HG02870 (cell line): ENCODE results near the gene PTPN5.

Source experiments
- ATAC-seq: cut with Tn5 transposase; IDR thresholded peaks from one replicate; pipeline ENCODE4 v1.9.1; 2021; ENCODE audit warnings: mild to moderate bottlenecking, moderate library complexity; ENCODE audit not compliant: unreplicated experiment

The PTPN5 gene

GRCh38 chr11:18743365-18743764 lies 48.2 kb downstream of the PTPN5 start:
- no peak for ATAC-seq

DNA sequence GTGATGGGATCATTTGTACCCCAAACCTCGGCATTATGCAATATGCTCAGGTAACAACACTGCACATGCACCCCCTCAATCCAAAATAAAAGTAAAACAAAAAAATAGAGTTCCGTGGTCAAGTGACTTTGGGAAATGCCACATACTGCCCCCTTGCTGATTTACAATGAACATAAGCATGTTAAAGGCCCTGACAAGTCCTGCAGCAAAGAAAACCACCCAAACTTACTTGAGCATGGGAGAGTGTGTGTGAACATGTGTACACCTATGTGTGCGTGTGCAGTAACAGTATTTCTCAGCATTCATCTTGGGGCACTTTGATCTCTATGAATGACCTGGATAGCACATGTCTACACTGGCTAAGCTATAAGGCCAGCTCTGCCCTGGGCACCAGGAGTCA lies 49.8 kb downstream of the PTPN5 start:
- ATAC-seq: no peak

DNA sequence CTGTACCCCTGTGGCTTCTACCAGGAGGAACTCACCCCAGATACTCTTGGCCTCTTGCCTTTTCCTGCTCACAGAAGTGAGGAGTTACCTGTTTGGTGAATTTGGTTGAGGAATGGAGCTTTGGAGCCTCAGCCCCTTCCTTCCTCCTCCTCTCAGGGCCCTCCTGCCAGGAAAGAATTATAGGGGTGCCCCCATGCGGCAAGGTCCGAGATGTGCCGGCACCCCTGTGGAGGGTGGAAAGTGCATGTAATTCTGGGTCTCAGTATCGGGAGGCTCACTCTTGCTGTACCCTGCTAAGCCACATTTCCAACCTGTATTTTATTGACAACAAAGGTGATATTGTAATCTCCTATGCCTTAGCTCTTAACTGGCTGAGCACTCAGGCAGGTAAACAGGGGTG lies 51.9 kb downstream of the PTPN5 start:
- ATAC-seq: no peak

DNA sequence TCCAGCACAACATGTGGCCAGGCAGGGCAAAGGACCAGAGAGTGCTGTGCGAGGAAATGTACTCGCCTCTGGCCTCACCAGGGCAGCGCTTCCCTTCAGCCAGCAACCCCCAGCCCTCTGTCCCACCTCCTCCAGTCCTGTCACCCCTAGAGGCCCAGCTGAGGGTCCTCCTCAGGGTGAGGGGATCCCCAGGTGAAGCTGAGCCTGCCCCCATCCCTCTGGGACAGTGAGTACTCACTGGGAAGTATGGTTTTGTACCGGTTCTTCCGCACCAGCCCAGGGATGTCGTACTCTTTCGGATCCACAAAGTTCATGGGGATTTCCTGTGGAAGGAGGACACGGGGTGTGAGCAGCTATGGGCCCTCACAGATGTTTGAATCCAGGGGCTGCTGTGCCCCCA lies 54.0 kb downstream of the PTPN5 start:
- no peak for ATAC-seq

DNA sequence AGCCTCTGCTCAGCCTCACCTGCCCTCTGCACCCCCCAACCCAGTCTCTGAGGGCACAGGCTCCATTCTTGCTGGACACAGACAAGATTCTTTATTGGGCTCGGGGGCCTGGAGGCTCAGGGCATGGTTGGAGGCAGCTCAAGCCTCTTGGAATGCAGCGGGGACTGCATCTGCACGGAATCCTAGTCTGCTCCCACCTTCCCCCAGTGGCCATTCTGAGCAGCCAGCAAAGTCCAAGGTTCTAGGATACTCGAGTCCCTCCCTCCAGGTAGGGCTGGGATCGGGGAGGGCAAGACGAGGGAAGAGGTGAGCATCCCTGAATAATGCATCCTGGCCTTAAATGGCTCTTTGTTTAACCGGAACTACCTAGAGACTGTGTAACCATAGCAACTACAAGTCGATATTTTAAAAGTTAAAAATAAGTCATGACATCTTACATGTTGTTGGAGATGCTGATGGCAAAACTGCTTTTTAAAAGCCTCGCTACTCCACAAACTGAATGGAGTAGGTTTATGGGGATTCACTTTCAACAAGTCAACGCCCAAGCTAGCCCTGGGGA lies 54.9 kb downstream of the PTPN5 start:
- no peak for ATAC-seq

- no peak for ATAC-seq
These were observed 58.4 kb downstream of the PTPN5 start for GRCh38 chr11:18733202-18733601.

DNA sequence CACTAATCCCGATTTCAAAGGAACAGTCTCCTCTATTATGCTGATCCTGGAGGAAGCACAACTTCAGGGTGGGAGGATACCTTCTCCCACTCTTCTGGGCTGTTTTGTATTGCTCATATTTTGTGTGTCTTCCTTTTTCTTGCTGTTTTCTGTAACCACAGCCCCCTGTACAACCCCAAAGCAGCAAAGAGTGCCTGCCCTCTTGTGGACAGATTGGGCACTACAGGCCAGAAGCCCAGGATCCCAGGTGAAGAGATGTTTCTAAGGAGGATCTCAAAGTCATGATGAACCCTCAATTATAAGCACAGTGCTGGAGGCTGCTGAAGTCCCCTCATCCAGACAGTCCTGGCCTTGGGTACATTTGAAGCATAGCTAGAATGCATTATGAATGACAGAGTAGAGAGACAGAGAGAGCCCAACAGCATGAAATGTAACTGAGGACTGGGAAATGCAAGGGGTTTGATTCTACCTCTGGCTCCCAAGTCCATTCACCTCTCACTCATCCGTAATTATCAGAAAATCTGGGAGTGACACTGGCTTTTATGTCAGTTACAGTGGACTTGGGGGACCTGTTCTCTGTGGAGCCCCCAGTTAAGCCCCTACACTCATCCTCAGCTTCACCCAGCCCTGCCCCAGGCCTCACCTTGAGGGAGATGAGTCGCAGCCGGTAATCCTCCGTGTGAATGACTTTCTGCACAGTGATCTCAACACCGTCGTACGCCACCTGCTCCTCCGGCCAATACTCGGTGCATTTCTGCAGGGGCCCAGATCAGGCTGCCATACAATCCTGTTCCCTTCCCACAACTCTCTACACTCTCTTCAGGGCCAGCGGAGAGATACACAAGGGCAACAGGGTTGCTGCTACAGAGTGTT lies 59.4 kb downstream of the PTPN5 start:
- ATAC-seq: no peak

- ATAC-seq: no peak
These were observed 60.2 kb downstream of the PTPN5 start for GRCh38 chr11:18731441-18731840.

- ATAC-seq: no peak
These were observed 61.6 kb downstream of the PTPN5 start for GRCh38 chr11:18730020-18730419.

DNA sequence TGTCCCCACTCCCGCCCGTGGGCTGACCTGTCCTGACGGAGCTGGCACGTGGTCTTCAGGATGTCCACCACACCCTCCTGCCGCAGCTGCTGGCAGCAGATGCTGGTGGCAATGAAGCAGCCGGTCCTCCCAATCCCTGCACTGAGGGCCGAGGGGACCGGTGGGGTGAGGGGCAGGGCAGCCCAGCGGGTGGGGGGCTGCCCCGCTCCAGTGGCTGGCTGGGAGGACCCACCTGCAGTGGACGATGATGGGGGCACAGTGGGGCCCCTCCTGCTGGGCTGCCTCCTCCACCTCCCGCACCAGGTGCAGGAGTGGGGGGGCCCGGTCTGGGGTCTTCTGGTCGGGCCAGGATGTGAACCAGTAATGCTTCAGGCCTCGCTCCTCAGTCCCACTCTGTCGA lies 62.2 kb downstream of the PTPN5 start:
- ATAC-seq: no peak

DNA sequence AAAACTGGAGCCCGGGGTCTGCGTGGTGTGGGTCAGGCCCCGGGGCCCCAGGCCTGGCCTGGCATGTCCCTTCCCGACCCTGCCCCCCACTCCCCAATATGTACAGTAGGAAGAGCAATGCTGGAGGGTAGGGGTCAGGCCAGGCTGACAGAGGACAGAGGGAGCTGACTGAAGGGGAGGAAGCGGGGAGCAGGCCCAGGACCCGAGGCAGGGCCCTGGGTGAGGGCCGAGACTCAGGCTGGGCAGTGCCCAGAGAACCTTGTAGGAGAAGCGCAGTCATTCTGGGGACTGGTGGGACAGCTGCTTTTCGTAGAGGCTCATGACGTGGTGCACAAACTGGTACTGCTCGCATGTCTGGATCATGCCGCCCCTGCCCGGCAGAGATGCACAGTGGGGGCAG lies 62.9 kb downstream of the PTPN5 start:
- ATAC-seq: no peak

DNA sequence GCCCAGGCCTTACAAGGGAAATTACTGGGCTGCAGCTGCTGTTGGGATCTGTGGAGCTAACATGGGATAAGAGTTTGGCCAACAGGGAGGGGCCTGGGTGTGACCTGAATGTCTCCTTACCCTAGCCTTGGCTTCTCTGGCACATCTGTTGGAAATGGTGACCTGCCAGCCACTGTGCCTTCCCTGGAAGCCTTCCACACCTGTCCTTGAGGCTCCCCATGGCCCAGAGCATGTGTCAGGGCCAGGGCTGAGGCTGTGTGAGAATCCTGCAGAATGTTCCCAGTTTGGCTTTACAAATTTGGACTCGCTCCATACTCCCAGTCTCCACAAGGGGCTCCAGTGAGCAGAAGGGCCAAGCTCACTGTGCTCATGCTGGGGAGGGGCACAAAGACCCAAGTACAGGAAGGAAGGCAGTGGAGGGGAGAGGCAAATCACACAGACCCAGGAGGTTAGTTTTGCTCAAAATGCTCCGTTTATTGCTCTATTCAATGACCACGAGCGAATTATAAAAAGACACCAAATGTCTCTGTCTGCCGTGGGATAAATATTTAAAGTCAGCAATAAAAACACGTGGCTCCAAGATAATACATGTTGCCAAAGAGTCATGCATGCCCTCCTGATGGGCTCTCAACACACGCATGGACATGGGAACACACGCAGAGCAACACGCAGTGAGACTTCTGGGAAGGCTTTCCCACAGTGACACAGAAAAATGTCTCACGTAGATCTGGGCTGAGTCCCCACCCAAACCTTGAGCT lies 63.9 kb downstream of the PTPN5 start:
- peak; percentile 58 for ATAC-seq

GRCh38 chr11:18726040-18726439 lies 65.6 kb downstream of the PTPN5 start, which contains the start of gene IGSF22:
TSS of gene IGSF22 (minus strand) at chr11:18726188. CDS start at chr11:18724236, 1,952 bp downstream.
- ATAC-seq: no peak

DNA sequence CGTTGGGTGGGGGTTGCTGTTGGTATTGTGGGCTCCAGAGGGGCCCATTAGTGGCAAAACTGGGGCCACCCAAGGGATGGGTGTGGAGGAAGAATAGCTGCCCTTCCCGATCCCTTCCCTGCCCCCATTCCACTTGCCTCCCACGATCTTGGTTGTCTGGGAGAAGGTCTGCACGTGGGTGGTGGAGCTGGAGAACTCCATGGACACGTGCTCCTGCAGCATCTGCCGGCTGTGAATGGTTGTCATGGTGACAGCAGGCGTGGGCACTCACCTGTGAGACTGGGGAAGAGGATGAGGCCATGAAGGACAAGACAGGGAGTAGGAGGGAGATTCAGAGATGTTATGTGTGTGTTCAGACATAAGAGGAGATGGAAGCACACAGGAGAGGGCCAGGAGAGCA lies 67.6 kb downstream of the PTPN5 start:
- no peak for ATAC-seq

DNA sequence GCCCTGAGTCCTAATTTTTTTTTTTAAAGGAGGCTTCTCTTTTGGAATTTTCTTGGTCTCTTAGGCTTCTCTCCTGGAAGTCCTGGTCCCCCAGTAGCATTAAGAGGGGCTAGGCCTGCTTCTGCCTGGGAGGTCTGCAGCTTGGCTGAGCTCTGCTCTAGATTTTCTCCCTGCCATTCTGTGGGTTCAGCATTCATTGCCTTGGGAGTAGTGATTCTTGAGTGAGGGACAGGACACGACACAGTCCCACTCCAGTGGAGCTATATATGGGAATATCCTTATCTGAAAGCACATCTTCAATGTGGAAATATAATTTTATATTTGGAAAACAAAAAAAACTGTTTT lies 69.3 kb downstream of the PTPN5 start:
- ATAC-seq: peak; percentile 6

DNA sequence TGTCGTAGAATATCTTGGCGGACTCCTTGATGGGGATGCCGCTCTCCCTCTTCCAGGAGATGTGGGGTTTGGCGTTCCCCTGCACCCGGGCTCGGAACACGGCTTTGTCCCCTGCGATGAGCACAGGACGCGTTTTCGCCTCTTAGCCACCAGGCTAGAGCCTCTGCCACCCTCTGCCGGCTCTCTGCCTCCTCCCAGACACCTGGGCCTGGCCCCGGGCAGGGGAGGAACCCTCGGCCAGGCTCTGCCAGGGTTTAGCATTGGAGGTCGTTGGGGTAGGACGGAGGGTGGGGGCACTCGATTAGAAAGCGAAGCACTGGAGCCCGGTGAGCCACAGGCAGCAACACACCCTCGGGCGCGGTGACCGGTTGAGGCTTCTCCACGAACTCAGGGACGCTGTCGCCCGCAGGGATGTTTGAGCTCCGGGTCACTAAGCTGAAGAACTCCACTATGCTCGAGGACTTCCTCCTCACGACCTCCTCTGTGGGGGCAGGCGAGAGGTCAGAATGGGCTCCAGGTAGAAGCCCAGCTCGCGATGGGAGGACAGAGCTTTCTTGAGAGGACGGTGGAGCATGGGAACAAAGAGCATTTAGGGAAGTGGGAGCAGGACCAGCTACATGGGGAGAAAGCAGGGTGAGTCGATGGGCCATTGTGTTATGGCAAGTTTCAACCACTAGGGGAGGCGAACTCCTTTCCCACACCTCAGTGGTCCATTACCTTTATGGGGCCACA lies 69.9 kb downstream of the PTPN5 start:
- ATAC-seq: peak; percentile 66

GRCh38 chr11:18720808-18721560 lies 70.6 kb downstream of the PTPN5 start:
- ATAC-seq: peak; percentile 81

- no peak for ATAC-seq
These were observed 71.3 kb downstream of the PTPN5 start for GRCh38 chr11:18720091-18720807.

GRCh38 chr11:18715476-18715875 lies 76.1 kb downstream of the PTPN5 start:
- no peak for ATAC-seq

GRCh38 chr11:18714443-18714780 lies 77.2 kb downstream of the PTPN5 start:
- no peak for ATAC-seq
